SW480 (cell line): ENCODE data around the gene CDADC1.
A peak's percentile ranks its signal among the peaks of the same experiment; 100 is the strongest.
"Not testable (repeated sequence)": the region's sequence is repeated elsewhere in the genome, so short reads cannot be mapped to it uniquely, and the experiment has no call there.

ENCODE experiments used
- DNase-seq: peaks from one replicate; pipeline ENCODE4 v3.0.0-alpha.2; 2016; ENCODE audit warnings: low spot score

Gene CDADC1

DNA sequence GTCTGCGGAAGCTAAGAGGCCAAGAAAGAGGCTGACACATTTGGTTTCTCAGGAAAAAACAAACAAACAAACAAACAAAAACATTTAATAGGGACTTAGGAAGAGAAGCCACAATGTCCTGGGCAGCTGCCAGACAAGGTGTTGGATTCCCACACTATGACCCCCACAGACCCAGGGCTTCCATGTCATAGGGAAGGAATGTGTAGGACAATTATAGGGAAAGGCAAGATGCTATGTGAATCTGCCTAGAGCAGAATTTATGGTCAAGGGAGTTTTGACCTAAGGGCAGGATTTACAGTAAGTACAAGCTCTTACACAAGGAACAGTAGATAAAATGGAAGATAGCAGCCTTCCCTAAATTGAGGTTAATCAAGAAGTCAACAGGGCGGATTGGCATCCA is 9.1 kb upstream of the CDADC1 start:
- no peak for DNase-seq

GRCh38 chr13:49240017-49240416 is 7.7 kb upstream of the CDADC1 start:
- DNase-seq = peak; percentile 39

DNA sequence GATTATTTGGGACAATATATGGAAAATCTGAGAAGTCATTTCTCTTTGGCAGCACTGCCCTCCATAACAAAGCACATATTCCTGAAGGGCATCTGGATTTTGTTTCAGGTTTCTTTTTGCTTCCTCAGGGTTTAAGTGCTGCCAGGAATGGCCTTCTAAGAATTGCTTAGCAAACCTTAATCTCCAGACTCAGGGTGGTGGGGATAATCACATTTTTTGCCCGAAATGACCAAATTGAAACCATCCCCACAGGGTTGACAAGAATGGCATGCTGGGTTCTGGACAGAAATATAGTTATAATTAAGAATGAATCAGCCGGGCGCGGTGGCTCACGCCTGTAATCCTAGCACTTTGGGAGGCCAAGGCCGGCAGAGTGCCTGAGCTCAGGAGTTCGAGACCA is 6.4 kb upstream of the CDADC1 start:
- no peak for DNase-seq

GRCh38 chr13:49245101-49245500 is 2.6 kb upstream of the CDADC1 start:
- no peak for DNase-seq

DNA sequence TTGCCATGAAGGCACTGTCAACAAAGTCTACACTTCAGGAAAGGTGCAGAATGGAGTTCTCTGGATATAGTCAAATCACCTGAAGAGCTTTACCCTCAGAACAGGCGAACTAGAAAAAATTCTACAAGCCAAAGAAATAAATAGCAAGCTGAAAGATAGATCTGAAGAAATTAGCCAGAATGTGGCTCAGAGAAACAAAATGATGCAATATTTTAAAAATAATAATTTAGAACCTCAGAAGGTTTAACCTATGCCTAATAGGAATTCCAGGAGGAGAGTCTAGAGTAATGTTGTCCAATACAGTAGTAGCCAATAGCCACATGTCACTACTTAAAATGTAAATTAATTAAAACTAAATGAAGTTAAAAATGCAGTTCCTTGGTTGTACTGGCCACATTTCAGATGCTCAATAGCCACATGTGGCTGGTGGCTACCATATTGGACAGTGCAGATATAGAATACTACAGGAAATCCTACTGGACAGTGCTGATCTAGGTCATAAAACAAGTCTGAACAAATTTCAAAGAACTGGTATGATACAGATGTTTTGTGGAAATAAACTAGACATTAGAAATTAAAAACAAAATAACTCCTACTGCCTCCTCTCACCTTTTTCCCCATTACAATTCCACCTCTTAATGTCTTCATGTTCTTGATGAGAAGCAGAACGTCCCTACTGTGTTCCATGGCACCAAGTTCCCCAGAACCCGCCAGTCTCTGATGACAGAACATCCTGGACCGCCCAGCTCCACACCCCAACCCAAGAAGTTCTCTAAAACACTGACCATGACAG is 679 bp upstream of the CDADC1 start:
- DNase-seq = no peak

DNA sequence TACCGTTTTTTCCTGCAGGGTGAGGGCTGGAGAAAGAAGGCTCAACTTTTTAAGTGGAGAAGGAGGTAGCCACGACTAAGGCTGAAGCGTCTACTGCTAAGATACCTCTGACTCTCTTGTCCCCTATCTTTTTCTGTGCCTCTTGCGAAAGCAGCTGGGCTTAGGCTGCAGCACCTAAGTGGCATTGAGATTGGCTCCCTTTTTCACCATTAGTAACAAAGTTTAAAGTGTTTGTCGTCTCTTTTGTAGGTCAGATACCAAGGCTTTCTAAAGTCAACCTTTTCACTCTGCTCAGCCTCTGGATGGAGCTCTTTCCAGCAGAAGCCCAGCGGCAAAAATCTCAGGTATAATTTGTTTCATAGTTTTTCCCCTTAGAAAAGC is 887 bp downstream of the CDADC1 start:
- peak; percentile 33 for DNase-seq

- no peak for DNase-seq
Measured at GRCh38 chr13:49251326-49251725, 3.6 kb downstream of the CDADC1 start.

DNA sequence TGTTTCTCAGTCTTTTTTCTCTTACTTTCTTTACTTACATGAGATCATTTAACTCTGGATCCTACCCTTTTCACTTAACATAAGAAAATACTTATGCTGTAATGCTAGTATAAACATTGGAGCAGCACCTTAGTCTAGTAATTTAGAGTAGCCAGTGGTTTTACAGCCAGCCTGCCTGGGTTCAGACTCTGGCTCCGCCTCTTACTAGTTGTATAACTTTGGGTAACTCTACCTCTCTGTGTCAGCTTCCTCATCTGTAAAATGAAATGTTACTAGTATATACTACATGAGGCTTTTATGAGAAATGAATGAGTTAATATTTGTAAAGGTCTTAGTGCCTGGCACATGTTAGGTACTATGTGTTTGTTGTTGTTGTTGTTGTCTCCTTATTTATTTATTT is 5.6 kb downstream of the CDADC1 start:
- no peak for DNase-seq

DNA sequence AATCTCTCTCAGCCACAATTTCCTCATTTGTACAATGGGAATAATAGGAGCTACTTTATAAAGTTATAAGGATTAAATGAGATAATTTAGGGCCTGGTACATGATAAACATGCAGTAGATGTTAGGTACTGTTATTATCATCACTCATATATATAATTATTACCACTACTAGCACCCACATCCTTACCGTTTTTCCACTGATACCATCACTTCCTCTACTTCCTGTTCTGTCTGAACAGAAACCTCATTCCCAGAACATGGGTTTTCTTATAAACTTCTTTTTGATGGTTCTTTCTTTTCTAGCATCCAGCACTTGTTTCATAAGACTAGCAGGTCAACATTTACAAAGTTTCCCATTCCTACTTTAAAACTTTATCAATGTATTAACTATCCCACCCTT is 6.3 kb downstream of the CDADC1 start:
- DNase-seq = no peak

DNA sequence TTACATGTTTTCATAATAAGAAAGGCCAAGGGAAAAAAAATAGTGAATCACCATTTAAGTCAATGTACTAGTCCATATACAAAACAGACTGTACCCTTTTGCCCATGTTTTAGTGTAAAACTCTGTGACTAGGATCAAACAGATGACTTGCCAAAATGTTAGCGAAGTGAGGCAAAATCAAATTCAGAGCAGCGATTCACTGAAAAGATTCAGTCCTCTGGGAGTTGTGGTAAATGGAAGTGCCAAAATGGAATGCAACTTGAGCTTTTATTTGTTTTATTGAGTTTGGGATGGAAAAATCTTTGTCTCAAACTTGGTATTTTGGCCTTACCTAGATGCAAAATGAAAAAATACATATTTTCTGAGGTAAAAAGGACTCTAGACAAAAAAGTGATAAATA is 9.1 kb downstream of the CDADC1 start:
- DNase-seq = no peak

DNA sequence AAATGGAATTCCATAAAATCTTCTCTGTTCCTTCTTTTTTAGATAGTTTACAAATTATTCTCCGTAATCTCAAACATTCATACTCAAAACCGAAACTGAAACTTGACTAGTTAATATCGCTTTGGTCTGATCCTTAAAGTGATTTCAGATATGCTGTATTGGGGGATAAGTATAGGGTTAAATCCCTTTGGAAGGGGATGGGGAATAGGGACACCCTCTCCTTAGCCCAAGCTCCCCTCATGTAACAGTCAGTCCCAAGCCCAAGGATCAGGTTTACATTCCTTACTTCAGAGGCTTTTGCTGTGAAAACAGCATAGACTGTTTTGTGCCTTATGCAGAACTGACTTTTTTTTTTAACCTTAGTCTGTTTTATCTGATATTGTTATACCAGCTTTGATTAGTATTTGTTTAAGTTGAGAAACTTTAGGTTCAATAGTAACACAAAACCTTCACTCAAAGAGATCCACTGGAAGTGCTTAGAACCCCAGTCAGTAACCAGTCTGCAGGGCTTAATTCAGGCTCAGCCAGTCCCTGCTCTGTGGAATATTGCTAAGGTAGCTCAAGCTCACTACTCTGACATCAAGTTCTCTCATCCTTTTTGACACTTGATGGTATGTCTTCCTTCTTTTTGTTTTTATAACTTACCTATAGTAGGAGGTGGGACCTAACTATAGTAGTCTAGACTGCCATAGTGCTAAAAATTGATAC is 10.5 kb downstream of the CDADC1 start:
- DNase-seq = no peak

DNA sequence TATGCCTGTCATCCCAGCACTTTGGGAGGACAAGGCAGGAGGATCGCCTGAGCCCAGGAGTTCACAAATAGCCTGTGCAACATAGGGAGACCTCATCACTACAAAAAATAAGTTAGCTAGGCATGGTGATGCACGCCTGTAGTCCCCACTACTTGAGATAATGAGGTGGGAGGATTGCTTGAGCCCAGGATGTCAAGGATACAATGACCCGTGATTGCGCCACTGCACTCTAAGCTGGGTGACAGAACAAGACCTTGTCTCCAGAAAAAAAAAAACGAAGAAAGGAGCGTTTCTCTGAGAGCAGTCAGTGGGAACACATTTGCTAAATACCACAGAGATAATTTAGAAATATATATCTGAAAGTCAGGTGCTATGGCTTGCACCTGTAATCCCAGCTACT is 11.9 kb downstream of the CDADC1 start:
- no peak for DNase-seq

GRCh38 chr13:49262634-49263033 is 14.9 kb downstream of the CDADC1 start:
- no peak for DNase-seq

DNA sequence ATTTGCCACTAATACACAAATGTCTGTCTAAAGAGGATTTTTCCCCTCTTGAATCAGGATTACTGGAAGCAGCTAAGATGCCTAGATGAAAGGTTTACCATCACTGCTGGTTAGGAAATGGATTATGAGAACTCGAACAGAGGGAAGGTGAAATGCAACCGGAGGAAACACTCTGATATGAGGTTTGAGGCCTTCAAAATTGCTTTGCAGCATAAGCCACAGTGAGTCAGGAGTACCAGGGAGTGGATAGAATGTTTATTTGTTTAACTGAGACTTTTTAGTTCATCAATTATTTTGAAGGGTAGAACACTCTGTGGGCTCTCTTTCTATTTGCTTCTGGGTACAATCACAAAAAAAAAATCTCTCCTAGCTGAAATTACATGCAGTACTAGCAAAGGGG is 18.1 kb downstream of the CDADC1 start:
- DNase-seq = no peak

GRCh38 chr13:49271264-49271663 is 23.5 kb downstream of the CDADC1 start:
- DNase-seq = no peak

DNA sequence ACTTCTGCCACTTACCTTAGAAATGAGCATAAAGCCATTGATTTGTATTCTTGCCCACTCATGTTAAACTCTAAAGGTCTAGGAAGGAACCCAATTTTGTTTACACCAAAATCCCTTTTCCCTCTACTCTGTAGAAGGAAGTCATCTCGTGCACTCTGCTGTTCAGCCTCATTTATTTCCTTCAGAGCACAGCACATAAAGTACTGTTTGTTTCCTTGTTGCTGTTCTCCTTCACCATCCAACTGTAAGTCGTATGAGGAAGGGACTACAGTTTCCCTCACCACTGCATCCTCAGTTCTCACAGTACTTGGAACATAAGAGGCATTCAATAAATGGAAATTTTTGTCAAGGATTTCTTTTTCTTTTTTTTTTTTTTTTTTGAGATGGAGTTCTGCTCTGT is 24.6 kb downstream of the CDADC1 start:
- no peak for DNase-seq

GRCh38 chr13:49278211-49278610 is 30.5 kb downstream of the CDADC1 start:
- no peak for DNase-seq

- DNase-seq = no peak
Measured at GRCh38 chr13:49279112-49279511, 31.4 kb downstream of the CDADC1 start.

DNA sequence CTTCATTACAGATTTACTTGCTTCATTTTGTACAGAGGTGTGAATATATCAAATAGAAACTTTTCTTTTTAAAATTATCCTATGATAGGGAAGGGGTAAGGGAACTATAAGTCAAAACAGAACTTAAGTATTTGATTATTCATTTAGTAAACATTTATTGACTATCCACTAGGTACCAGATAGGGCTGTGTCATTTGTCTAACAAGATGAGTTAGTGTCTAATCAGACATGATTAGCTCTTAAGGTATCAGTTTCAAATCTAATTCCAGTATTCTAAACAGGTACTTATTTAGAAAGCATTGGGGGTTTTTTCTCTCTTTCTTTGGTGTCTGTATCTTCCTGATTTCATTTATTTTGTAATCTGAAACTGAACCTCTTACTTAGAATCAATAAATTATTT is 32.2 kb downstream of the CDADC1 start:
- DNase-seq = no peak

- DNase-seq = no peak
Measured at GRCh38 chr13:49287995-49288394, 40.3 kb downstream of the CDADC1 start.

DNA sequence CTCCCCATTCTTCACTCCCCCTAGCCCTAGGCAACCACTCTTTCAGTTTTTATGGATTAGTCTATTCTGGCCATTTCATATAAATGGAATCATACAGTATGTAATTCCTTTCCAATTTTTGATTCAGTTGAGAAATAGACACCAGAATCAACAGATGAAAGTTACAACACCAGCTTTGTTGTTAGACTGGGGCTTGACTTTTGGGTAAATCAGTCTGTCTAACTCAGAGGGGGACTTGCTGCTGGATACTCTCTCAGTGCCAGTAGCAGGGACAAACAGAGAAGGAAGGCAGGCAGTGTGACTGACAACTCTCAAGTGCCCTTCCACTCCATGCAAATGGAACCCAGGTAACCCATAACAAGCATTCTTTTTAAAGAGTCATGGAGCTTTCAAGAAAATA is 40.7 kb downstream of the CDADC1 start:
- no peak for DNase-seq

GRCh38 chr13:49292742-49293486 is 45.2 kb downstream of the CDADC1 start:
- peak; percentile 23 for DNase-seq

- DNase-seq = not testable (repeated sequence)
Measured at GRCh38 chr13:49294723-49295122, 47.0 kb downstream of the CDADC1 start.
